ENCODE measurements around the gene SLC13A3.

GRCh38 chr20:46691196-46691595 lies 39.9 kb upstream of the SLC13A3 start:
- TF ChIP-seq CTCF (conservative IDR thresholded peaks at IDR 0.05; ENCODE audit: low read length) (no peak), EZH2phosphoT487 (IDR thresholded peaks at IDR 0.05; ENCODE audit: borderline replicate concordance) (no peak)
